Neural progenitor cell (in vitro differentiated cells): ENCODE measurements around the gene S100A4. TPM values are rescaled to one million over a fixed set of nuclear protein-coding genes. Genes with fewer than 3 reads are reported as not detected.
A peak's percentile ranks its signal among the peaks of the same experiment; 100 is the strongest.
"Not testable (repeated sequence)": the region's sequence is repeated elsewhere in the genome, so short reads cannot be mapped to it uniquely, and the experiment has no call there.

Experiments used
- DNase-seq: peaks from one replicate; pipeline ENCODE4 v3.0.0-alpha.2; 2016; ENCODE audit warnings: low spot score
- H2AFZ ChIP-seq: fragments of 200-600 bp; sonication (generic); replicated peaks from 2 replicates; pipeline ENCODE4 v1.6.1; 2016; ENCODE audit warnings: antibody characterized with exemption
- H3F3A ChIP-seq: fragments of 200-600 bp; sonication (generic); 2 replicates; pipeline ENCODE4 v1.6.1; 2016; ENCODE audit warnings: antibody characterized with exemption, low read depth
- H3K27ac ChIP-seq: fragments of 200-600 bp; sonication (generic); 2 replicates; pipeline ENCODE4 v1.5.1; 2016; ENCODE audit warnings: mild to moderate bottlenecking
- H3K27me3 ChIP-seq: fragments of 200-600 bp; sonication (generic); 2 replicates; pipeline ENCODE4 v1.6.1; 2016; ENCODE audit warnings: mild to moderate bottlenecking, moderate library complexity
- H3K36me3 ChIP-seq: fragments of 200-600 bp; sonication (generic); 2 replicates; pipeline ENCODE4 v1.5.1; 2016
- H3K4me1 ChIP-seq: fragments of 200-600 bp; sonication (generic); 2 replicates; pipeline ENCODE4 v1.6.1; 2016; ENCODE audit warnings: mixed run types
- H3K4me2 ChIP-seq: fragments of 200-600 bp; sonication (generic); 2 replicates; pipeline ENCODE4 v1.6.1; 2016
- H3K4me3 ChIP-seq: fragments of 200-600 bp; sonication (generic); 2 replicates; pipeline ENCODE4 v1.5.1; 2016
- H3K79me2 ChIP-seq: fragments of 200-600 bp; sonication (generic); 2 replicates; pipeline ENCODE4 v1.6.1; 2016; ENCODE audit warnings: low read depth
- H3K9ac ChIP-seq: fragments of 200-600 bp; sonication (generic); 2 replicates; pipeline ENCODE4 v1.6.1; 2016
- H3K9me3 ChIP-seq: fragments of 200-600 bp; sonication (generic); 2 replicates; pipeline ENCODE4 v1.5.1; 2016; ENCODE audit warnings: low read depth
- H4K20me1 ChIP-seq: fragments of 200-600 bp; sonication (generic); 2 replicates; pipeline ENCODE4 v1.6.1; 2016; ENCODE audit warnings: low read depth
- H3K27ac Mint-ChIP-seq: 3 replicates; pipeline ENCODE4 v1.8.0; 2021; ENCODE audit warnings: mixed read lengths
- H3K27me3 Mint-ChIP-seq: 2 replicates; pipeline ENCODE4 v1.8.0; 2022; ENCODE audit warnings: low read depth, mild to moderate bottlenecking, inconsistent platforms, moderate library complexity, mixed read lengths; ENCODE audit not compliant: insufficient read depth
- H3K36me3 Mint-ChIP-seq: 3 replicates; pipeline ENCODE4 v1.8.0; 2021; ENCODE audit warnings: mixed read lengths
- H3K4me1 Mint-ChIP-seq: 3 replicates; pipeline ENCODE4 v1.8.0; 2021; ENCODE audit warnings: mixed read lengths
- H3K4me3 Mint-ChIP-seq: 3 replicates; pipeline ENCODE4 v1.8.0; 2021; ENCODE audit warnings: mild to moderate bottlenecking, moderate library complexity, mixed read lengths
- H3K9me3 Mint-ChIP-seq: 3 replicates; pipeline ENCODE4 v1.8.0; 2020; ENCODE audit warnings: mixed read lengths
- EZH2 ChIP-seq: fragments of 200-600 bp; sonication (generic); IDR thresholded peaks from 2 replicates; pipeline ENCODE4 v1.6.1; 2017; ENCODE audit warnings: antibody characterized with exemption, mild to moderate bottlenecking, moderate library complexity
- EZH2phosphoT487 ChIP-seq: fragments of 200-600 bp; sonication (generic); IDR thresholded peaks from 2 replicates; pipeline ENCODE4 v1.6.1; 2017; ENCODE audit warnings: antibody characterized with exemption
- total RNA-seq: library from RNA; depleted of rRNA; stranded (reverse); fragments of >200 nt; gene quantifications from 2 replicates; pipeline ENCODE4 v1.2.3, GENCODE V29; 2015; ENCODE audit warnings: low replicate concordance
- TF ChIP-seq, protein P1 (sequence below): fragments of 200-600 bp; sonication (generic); IDR thresholded peaks from 2 replicates; pipeline ENCODE4 v1.5.1; 2017; ENCODE audit warnings: antibody characterized with exemption, mild to moderate bottlenecking

The S100A4 gene
- total RNA-seq, 1 donor from 2014 or later = 34.3 TPM

DNA sequence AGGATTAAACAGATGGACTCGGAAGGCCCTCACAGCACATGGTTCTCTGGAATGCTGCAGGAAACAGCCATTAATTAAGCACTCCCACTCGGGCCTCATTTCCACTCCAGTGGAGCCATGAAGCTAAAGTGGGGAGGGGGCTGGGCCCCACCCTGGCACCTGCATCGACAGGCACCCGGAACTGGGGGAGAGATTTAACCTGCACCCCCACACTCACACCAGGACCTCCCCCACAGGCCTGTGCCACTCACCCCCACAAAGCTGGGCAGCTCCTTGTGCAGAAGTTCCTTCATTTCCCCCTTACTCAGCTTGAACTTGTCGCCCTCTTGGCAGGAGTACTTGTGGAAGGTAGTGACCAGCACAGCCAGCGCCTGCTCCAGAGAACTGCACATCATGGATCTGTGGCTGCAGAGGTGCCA lies 17.9 kb upstream of the S100A4 start:
- no peaks in the 10 kb centered on the region for H3K79me2 ChIP-seq
- H4K20me1 ChIP-seq = no peaks in the 10 kb centered on the region
- H3K4me2 ChIP-seq = no peak overlapping the region
- H3K9ac ChIP-seq = no peak overlapping the region
- no peaks in the 10 kb centered on the region for H3K27me3 ChIP-seq
- no peak overlapping the region for H3K27ac ChIP-seq
- TF ChIP-seq EZH2phosphoT487 = no peak
- TF ChIP-seq, protein P1, sequence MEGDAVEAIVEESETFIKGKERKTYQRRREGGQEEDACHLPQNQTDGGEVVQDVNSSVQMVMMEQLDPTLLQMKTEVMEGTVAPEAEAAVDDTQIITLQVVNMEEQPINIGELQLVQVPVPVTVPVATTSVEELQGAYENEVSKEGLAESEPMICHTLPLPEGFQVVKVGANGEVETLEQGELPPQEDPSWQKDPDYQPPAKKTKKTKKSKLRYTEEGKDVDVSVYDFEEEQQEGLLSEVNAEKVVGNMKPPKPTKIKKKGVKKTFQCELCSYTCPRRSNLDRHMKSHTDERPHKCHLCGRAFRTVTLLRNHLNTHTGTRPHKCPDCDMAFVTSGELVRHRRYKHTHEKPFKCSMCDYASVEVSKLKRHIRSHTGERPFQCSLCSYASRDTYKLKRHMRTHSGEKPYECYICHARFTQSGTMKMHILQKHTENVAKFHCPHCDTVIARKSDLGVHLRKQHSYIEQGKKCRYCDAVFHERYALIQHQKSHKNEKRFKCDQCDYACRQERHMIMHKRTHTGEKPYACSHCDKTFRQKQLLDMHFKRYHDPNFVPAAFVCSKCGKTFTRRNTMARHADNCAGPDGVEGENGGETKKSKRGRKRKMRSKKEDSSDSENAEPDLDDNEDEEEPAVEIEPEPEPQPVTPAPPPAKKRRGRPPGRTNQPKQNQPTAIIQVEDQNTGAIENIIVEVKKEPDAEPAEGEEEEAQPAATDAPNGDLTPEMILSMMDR = no peak
- TF ChIP-seq EZH2 = no peak
- Mint-ChIP-seq H3K27ac (peak overlapping the region; percentile 81), H3K36me3 (no peaks in the 10 kb centered on the region), H3K4me3 (no peak overlapping the region), H3K4me1 (peaks cover 30% of the 10 kb centered on the region), H3K27me3 (peaks cover 13% of the 10 kb centered on the region), H3K9me3 (no peaks in the 10 kb centered on the region)
- no peak for DNase-seq
- H3K9me3 ChIP-seq = no peaks in the 10 kb centered on the region
- no peak overlapping the region for H2AFZ ChIP-seq
- no peak overlapping the region for H3K4me3 ChIP-seq
- no peaks in the 10 kb centered on the region for H3F3A ChIP-seq
- peaks cover 17% of the 10 kb centered on the region for H3K4me1 ChIP-seq
- H3K36me3 ChIP-seq = no peaks in the 10 kb centered on the region

DNA sequence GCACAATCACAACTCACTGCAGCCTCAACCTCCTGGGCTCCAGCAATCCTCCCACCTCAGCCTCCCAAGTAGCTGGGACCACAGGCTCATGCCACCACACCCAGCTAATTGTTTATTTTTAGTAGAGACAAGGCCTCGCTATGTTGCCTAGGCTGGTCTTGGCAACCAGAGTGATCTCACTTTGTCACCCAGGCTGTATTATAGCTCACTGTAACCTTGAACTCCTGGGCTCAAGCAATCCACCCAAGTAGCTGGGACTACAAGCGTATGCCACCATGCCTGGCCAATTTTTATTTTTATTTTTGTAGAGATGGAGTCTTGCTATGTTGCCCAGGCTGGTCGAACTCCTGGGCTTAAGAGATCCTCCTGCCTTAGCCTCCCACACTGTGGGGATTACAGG lies 16.4 kb upstream of the S100A4 start:
- H3K27ac ChIP-seq, H3F3A ChIP-seq, H2AFZ ChIP-seq, H3K9me3 Mint-ChIP-seq, H3K4me1 ChIP-seq, H3K4me3 Mint-ChIP-seq, H3K4me2 ChIP-seq, H3K36me3 Mint-ChIP-seq, H4K20me1 ChIP-seq, DNase-seq, H3K27ac Mint-ChIP-seq, H3K9ac ChIP-seq, H3K79me2 ChIP-seq, H3K9me3 ChIP-seq, H3K36me3 ChIP-seq, H3K4me3 ChIP-seq, H3K27me3 ChIP-seq: not testable (repeated sequence)
- peaks cover 10% of the 10 kb centered on the region for H3K27me3 Mint-ChIP-seq
- H3K4me1 Mint-ChIP-seq = peaks cover 18% of the 10 kb centered on the region

DNA sequence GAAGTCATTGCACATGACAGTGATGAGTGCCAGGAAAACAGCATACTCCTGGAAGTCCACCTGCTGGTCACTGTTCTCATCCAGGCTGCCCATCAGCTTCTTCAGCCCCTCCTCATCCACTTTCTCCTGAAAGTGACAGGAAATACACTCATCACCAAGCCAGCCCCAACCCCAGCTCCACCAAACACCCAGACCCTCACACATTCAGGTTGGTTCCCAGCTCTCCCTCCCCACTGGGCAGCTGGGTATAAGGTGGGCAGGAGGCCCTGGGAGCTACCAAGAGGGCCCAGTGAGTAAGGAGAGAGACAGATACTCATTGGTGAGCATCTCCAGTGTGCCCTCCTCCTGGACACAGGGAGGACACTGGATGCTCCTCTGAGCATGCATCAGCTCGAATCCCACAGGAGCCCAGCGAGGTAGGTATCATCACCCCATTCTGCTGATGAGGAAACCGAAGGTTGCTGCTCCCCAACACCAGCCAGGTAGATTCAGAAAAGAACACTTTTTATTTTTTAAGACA lies 15.9 kb upstream of the S100A4 start:
- no peaks in the 10 kb centered on the region for H3K36me3 Mint-ChIP-seq
- peak overlapping the region; percentile 46 for H3K4me3 Mint-ChIP-seq
- H3K27me3 Mint-ChIP-seq = peaks cover 10% of the 10 kb centered on the region
- H3K27ac Mint-ChIP-seq = no peak overlapping the region
- no peaks in the 10 kb centered on the region for H3F3A ChIP-seq
- no peaks in the 10 kb centered on the region for H3K79me2 ChIP-seq
- H3K9me3 Mint-ChIP-seq = no peaks in the 10 kb centered on the region
- H3K4me2 ChIP-seq = no peak overlapping the region
- no peaks in the 10 kb centered on the region for H4K20me1 ChIP-seq
- peaks cover 13% of the 10 kb centered on the region for H3K4me1 Mint-ChIP-seq
- H3K4me1 ChIP-seq = peaks cover 3% of the 10 kb centered on the region
- no peak overlapping the region for H3K4me3 ChIP-seq
- H3K27me3 ChIP-seq = no peaks in the 10 kb centered on the region
- no peaks in the 10 kb centered on the region for H3K36me3 ChIP-seq
- no peak overlapping the region for H2AFZ ChIP-seq
- no peak overlapping the region for H3K9ac ChIP-seq
- TF ChIP-seq EZH2 = no peak
- TF ChIP-seq, protein P1 = no peak
- no peak for TF ChIP-seq EZH2phosphoT487
- no peak overlapping the region for H3K27ac ChIP-seq
- no peak for DNase-seq
- no peaks in the 10 kb centered on the region for H3K9me3 ChIP-seq

DNA sequence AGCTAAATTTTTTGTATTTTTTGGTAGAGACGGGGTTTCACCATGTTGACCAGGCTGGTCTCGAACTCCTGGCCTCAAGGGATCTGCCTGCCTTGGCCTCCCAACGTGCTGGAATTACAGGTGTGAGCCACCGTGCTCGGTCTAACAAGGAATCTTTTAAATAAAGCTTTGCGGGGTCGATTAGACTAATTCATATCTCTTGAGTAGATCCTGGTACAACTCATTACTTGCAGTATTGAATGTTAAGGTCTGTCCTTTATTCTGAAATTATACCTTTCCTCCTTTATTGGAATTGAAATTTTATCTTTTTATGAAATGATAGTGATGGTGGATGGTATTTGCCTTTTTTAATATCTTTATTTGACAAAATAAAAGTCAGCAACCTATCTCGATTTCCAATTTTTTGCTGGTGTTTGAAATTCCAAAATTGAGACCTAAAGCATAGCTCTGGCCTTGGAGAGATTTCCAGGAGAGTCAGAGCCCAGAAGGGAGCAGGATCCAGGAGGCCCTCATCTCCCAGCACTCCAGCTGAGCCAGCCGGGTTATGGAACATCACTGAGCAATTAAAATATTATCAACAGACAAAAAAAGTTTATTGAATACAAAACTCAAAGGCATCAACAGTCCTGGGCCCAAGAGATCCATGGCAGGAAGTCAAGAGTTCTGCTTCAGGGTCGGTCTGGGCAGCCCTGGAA lies 15.3 kb upstream of the S100A4 start:
- H3K4me3 ChIP-seq = no peak overlapping the region
- Mint-ChIP-seq H3K4me1 (peaks cover 8% of the 10 kb centered on the region), H3K9me3 (no peaks in the 10 kb centered on the region), H3K27me3 (peaks cover 10% of the 10 kb centered on the region), H3K4me3 (no peak overlapping the region), H3K36me3 (no peaks in the 10 kb centered on the region), H3K27ac (no peak overlapping the region)
- no peaks in the 10 kb centered on the region for H3F3A ChIP-seq
- no peak for DNase-seq
- no peaks in the 10 kb centered on the region for H3K27me3 ChIP-seq
- H4K20me1 ChIP-seq = no peaks in the 10 kb centered on the region
- no peaks in the 10 kb centered on the region for H3K79me2 ChIP-seq
- H3K9me3 ChIP-seq = no peaks in the 10 kb centered on the region
- no peak overlapping the region for H3K9ac ChIP-seq
- TF ChIP-seq EZH2phosphoT487 = no peak
- TF ChIP-seq EZH2 = no peak
- TF ChIP-seq, protein P1 = no peak
- H3K4me1 ChIP-seq = no peaks in the 10 kb centered on the region
- H3K27ac ChIP-seq = no peak overlapping the region
- no peak overlapping the region for H2AFZ ChIP-seq
- no peaks in the 10 kb centered on the region for H3K36me3 ChIP-seq
- H3K4me2 ChIP-seq = no peak overlapping the region
